Measurements from ENCODE around the gene AP4M1.
A peak's percentile ranks its signal among the peaks of the same experiment; 100 is the strongest.

AP4M1 gene

GRCh38 chr7:100088095-100088620, 13.3 kb upstream of the AP4M1 start:
- no peak for DNase-seq

DNA sequence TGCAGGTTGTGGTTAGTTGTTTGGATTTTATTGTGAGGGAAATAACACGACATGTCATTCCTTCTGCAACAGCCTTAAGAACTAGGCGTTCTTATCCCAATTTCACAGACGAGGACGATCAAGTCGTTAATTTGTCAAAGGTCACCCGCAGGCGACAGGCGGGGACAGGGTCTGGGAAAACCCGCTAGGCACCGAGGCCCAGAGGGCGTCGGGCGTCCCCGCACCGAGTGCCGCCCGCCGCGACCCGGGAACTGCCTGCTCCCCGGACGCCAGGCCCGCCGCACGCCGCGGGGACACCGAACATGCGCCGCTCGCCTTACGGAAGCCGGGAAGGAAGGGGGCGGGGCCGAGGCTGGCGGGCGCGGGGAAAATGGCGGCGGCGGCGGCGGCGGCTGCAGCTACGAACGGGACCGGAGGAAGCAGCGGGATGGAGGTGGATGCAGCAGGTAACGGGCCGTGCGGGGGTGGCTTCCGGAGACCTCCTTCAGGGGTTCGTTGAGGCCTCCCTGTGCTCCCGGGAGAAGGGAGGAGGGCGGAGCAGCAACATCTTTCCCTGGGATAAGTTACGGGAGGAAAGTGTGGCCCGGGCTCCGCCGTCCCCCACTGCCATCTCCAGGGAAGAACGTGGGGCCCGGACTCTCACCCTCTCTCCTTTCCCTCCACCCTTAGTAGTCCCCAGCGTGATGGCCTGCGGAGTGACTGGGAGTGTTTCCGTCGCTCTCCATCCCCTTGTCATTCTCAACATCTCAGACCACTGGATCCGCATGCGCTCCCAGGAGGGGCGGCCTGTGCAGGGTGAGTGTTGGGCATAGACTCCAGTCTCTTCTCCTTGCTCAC, 12.6 kb upstream of the AP4M1 start, which contains the start of gene COPS6:
TSS of gene COPS6 (plus strand) at position 349 of the 837 bp plus-strand sequence. CDS start at position 371, 22 bp downstream.
- peak; percentile 17 for DNase-seq

GRCh38 chr7:100089458-100090196, 11.8 kb upstream of the AP4M1 start:
- DNase-seq, result no peak

DNA sequence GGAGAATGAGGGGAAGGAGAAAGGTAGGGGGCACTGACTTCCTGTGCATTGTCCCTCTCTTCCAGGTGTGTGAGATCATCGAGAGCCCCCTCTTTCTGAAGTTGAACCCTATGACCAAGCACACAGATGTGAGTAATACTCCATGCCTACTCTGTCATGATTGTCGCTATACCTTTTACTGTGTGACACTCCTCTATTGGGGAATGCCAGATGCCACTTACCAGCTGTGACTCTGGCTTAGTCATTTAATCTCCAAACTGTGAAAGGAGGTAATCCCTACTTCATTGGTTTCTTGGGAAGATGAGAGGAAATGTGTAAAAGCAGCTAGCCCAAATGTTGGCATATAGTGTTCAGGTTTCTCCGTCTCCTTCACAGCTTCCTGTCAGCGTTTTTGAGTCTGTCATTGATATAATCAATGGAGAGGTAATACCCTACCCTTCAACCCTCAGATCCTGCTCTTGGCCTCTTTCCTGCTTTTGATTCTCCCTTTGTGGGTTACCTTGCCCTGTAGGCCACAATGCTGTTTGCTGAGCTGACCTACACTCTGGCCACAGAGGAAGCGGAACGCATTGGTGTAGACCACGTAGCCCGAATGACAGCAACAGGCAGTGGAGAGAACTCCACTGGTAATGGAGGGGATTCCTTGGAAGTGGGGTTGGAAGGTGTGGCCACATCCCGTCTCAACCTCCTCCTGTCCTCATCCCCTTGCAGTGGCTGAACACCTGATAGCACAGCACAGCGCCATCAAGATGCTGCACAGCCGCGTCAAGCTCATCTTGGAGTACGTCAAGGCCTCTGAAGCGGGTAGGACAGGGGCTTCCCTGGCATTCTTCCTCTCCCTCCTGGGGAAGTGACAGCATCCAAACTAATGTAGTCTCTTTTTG, 10.7 kb upstream of the AP4M1 start:
- no peak for DNase-seq

DNA sequence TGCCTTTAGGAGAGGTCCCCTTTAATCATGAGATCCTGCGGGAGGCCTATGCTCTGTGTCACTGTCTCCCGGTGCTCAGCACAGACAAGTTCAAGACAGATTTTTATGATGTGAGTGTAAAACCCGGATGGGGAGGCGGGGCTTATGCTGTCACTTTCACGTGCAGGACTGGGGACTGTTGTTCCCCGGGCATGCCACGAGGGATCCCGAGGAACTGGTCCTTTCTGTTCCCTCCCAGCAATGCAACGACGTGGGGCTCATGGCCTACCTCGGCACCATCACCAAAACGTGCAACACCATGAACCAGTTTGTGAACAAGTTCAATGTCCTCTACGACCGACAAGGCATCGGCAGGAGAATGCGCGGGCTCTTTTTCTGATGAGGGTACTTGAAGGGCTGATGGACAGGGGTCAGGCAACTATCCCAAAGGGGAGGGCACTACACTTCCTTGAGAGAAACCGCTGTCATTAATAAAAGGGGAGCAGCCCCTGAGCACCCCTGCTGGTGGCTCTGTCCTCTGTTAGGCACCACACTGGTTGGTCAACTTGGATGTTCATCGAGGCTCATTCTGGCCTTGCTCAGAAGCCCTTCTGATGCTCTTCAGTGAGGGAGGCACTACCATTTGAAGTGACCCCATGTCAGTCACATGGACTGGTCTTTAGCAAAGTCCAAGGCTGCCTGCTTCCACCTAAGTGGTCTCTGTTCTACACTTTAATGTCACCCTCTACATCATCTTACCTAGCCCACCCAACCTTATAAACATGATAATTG, 9.8 kb upstream of the AP4M1 start:
- DNase-seq, result no peak

DNA sequence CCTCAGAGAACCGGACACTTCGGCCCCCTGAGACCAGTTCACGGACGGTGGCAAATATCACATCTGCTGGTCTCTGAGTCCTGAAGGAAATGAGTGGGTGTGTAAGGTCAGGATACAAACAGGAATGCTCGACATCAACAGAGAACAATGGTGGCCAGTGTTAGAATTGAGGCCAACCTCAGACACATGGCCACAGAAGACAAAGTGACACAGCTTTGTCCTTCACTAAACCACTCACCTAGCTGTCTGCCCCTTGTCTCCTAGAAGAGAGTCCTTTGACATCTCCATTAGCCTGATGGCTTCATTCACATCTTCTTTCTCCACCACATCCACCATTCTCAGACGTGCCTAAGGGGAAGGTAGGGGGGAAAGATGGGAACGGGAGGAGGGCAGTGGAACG, 8.4 kb upstream of the AP4M1 start:
- DNase-seq, result no peak

GRCh38 chr7:100093498-100093897, 7.9 kb upstream of the AP4M1 start:
- DNase-seq, result no peak

GRCh38 chr7:100093925-100094486, 7.4 kb upstream of the AP4M1 start:
- DNase-seq, result no peak

DNA sequence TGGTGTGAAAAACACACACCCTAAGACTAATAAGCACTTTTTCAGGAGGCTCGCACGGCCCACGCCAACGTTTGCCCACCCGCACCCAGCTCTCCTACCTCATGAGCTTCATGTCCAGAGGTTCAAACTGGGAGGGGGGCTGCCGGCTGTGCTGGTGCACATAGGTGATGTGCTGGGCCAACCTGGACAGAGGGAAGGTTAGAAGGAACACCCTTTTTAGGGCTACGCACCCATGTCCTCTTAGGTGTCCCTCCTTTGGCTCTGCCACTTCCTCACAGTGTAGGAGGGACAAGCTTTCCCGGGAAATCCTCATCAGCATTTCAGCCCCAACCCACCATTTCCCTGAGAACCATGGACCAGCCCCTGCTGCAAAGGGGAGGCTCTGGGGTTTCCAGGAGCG, 6.2 kb upstream of the AP4M1 start:
- no peak for DNase-seq

DNA sequence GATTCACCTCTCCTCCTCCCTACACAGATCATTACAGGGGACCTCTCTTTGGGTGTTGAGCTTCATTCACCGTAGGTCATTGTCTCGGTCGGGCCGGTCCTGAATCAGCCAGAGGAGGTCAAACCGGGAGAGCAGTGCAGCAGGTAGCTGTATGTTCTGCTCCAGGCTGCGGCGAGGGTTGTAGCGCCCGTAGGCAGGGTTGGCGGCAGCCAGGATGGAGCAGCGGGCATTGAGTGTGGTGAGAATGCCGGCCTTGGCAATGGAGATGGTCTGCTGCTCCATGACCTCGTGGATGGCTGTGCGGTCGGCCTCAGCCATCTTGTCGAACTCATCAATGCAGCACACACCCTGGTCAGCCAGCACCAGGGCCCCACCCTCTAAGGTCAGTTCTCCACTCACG, 5.7 kb upstream of the AP4M1 start:
- no peak for DNase-seq

DNA sequence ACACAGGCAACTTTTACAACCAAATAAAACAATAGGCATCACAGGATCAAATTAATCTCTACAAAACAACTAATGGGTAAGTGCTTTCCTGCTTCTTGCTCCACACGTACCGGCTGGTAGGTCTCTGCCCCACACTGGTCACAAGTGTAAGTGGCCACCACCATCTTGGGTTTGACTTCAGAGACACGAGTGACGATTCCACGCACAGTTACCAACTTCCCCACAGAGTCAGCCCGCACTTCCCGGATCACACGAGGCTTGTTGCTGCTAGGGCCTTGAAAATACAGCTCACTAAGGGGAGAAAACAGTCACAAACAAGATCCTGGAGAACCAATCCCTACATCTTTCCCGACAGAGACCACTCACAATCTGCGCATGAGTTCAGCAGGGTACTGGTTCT, 2.5 kb upstream of the AP4M1 start:
- DNase-seq, result no peak

GRCh38 chr7:100099452-100099851, 2.0 kb upstream of the AP4M1 start:
- no peak for DNase-seq

- peak; percentile 73 for DNase-seq
Observed at GRCh38 chr7:100100420-100101015, 925 bp upstream of the AP4M1 start.

- DNase-seq, result no peak
Observed at GRCh38 chr7:100102950-100103840, 1.8 kb downstream of the AP4M1 start.

GRCh38 chr7:100105534-100105933, 4.1 kb downstream of the AP4M1 start:
- no peak for DNase-seq

DNA sequence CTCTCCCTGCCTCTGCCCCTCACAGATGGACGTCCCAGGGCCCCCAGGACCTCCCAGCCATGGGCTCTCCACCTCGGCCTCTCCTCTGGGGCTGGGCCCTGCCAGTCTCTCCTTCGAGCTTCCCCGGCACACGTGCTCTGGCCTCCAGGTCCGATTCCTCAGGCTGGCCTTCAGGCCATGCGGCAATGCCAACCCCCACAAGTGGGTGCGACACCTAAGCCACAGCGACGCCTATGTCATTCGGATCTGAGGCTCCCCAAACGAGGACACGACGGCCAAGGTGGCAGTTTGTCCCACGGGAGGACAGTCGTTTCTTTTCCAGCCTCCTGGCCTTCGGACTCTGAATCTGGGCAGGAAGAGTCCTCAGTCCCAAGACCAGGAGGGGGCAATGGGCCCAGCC, 5.2 kb downstream of the AP4M1 start:
- no peak for DNase-seq

DNA sequence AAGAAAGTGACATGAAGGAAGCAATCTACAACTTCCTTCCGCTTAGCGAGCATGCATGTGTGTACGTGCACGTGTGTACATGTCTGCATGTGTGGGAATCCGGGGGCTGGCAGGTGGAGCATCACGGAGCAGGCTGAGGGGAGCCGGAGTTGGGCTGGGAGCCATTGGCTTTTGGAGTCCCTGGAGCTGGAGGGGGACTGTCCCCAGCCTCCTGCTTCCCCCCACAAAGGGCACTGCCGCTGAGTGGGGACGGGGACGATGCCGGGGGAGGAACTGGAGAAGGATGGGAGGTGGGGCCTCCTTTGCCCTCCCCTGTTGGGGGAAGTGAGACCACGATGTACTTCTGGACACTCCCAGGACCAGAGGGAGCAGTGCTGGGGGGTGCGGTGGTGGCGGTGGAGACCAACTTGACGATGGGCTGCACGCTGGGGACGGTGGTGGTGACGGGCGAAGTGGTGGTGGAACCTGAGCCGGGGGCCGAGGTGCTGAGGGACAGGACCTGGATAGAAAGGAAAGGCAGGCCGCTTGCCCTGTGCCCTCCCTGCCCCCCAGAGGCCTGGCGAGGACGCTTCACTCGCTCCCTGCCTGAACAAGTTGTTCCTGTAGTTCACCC, 5.8 kb downstream of the AP4M1 start:
- DNase-seq, result no peak

DNA sequence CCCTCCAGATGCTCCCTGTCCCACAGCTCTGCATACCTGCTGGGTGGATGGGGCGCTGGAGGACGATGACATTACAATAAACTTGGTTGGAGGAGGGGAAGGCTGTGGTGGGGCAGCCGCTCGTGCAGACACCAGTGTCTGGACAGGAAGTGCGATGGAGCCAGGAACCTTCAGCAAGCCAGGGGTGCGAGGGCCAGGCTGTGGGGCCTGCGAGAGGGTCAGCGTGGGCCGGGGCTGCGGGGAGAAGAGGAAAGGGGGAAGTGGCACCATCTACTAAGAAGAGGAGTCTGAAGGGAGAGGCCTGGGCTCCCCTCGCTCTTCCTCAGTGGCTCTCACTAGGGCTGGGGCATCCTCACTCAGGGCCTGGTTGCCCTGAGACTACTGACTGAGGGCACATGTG, 6.4 kb downstream of the AP4M1 start:
- no peak for DNase-seq

DNA sequence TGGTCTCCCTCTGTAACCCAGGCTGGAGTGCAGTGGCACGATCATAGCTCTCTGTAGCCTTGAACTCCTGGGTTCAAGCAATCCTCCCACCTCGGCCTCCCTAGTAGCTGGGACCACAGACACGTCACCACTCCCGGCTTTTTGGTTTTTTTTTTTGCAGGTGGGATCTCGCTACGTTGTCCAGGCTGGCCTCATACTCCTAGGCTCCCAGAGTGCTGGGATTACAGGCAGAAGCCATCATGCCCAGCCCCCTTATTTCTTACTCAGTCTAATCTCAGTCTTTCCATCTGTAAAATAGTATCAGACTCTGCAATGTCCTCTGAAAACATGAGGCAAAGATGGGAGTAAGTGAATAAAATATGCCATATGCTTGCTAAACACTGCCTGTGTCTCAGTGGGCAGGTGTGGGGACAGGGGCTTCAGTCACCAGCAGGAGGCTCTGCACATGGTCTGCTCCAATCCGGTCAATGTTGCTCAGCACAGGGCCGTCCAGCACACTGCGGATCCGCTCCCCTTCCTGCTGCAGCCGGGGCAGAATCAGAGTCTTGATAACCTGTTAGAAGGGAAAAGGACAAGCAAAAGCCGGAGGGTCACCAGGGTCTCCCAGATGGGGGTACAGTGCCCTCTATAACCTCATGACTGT, 8.2 kb downstream of the AP4M1 start:
- no peak for DNase-seq

Measured in GOT3 (cell line).